ENCODE measurements around the gene PTPRJ.

GRCh38 chr11:48045536-48045935 is 65.2 kb downstream of the PTPRJ start:
- TF ChIP-seq CTCF (IDR thresholded peaks at IDR 0.05) (no peak), POLR2A (IDR thresholded peaks at IDR 0.05) (no peak)

Measured in sigmoid colon (tissue), 3 donors.